Activated CD4-positive, alpha-beta T cell treated with anti-CD3 and anti-CD28 coated beads, Interleukin-2, amount 50 U/mL, for 4 hours (primary cell): ENCODE data around the gene COMMD2.

Experiments
- DNase-seq, 2 experiments: peaks; one replicate each; pipeline ENCODE4 v3.0.0-alpha.2; 2020

COMMD2 gene

DNA sequence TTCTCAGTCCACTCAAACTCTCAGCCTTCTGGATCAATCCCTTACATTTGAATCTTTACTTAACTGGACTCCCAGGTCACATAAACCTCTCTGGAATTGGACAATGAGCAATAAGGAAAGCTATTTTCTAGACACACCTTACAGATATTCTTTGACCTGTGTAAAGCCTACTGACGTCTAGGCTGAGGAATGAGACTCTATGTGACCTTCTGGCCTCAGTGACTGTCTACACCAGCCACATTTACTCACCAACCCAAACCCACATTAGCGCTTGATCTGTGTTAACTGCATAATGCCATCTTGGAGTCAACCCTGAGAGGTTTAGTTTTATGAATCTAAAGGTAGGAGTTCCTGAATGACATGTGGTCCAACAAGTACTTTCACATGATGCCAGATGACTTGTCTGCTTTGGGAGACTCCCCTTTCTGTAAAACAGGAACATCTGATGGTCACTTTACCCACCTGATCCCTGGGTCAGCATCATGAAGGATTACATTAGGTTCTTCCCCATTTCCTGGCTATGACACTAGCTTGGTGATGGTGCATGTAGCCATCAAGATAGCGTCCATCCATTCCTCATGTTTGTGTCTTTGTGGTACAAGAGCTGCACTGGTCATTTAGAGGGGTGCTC, 11.4 kb upstream of the COMMD2 start:
- no peak for DNase-seq

- DNase-seq, result no peak
Measured at GRCh38 chr3:149753717-149754116, 1.4 kb upstream of the COMMD2 start.

DNA sequence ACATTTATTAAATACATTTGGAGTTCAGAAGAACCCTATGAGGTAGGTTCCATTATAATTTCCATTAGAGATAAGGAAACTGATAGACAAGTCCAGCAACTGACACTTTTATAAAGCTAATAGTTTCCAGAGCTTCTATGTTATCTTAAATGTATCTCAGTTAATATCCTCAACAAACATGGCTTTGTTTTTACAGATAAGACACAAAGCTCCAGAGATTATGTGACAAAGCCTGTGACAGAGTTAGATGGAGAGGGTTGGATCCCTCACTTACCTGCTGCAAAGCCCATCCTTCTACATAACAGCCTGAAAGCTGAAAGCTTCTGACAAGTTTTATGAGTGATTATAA, 473 bp upstream of the COMMD2 start:
- DNase-seq, result no peak

DNA sequence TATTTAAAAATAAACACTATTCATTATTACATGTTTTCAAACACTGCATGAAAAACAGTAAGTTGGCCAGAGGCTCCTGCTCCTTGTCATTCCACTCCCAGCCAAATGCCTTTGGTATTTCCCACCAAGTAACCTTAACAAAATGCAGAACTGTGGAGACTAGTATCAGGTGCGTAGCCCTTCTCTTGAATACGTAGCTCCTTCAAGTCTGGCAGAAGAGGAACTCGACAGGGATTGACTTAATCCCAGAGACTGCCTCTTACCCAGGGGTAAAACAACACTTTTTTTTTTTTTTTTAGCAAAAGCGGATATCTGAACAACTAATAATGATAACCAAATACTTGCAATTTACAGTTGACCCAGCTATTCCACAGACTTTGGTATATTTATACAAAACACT, 738 bp downstream of the COMMD2 start:
- DNase-seq, result no peak

- DNase-seq, result no peak
Measured at GRCh38 chr3:149744606-149745005, 7.7 kb downstream of the COMMD2 start.

GRCh38 chr3:149744151-149744550, 8.1 kb downstream of the COMMD2 start:
- DNase-seq, result no peak

- no peak for DNase-seq
Measured at GRCh38 chr3:149739396-149739795, 12.9 kb downstream of the COMMD2 start.

- no peak for DNase-seq
Measured at GRCh38 chr3:149738876-149739275, 13.4 kb downstream of the COMMD2 start.

GRCh38 chr3:149736953-149737205, 15.4 kb downstream of the COMMD2 start:
- DNase-seq, result no peak

- no peak for DNase-seq
Measured at GRCh38 chr3:149736175-149736952, 15.9 kb downstream of the COMMD2 start.

DNA sequence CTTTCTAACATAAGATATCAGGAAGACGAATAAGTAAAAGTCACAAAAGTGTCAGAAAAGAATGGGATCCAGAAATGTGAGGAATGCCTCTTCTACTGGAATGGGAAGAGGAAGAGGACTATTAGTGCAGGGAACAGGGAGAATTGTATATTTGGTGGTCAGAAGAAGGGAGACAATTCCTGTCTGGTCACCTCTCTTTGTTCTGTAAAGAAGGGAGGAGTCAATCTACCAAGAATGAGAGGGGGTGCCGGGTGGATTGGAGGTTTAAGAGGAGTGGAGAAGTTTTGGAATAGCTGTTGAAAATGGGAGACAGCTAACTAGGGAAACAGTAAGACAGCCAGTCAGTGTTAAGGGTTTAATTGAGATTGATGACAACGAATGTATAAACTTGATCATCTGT, 20.1 kb downstream of the COMMD2 start:
- no peak for DNase-seq

- no peak for DNase-seq
Measured at GRCh38 chr3:149727656-149728055, 24.6 kb downstream of the COMMD2 start.

- no peak for DNase-seq
Measured at GRCh38 chr3:149726716-149727407, 25.4 kb downstream of the COMMD2 start.

- no peak for DNase-seq
Measured at GRCh38 chr3:149723781-149724180, 28.5 kb downstream of the COMMD2 start.

- DNase-seq, result no peak
Measured at GRCh38 chr3:149720918-149721317, 31.4 kb downstream of the COMMD2 start.

DNA sequence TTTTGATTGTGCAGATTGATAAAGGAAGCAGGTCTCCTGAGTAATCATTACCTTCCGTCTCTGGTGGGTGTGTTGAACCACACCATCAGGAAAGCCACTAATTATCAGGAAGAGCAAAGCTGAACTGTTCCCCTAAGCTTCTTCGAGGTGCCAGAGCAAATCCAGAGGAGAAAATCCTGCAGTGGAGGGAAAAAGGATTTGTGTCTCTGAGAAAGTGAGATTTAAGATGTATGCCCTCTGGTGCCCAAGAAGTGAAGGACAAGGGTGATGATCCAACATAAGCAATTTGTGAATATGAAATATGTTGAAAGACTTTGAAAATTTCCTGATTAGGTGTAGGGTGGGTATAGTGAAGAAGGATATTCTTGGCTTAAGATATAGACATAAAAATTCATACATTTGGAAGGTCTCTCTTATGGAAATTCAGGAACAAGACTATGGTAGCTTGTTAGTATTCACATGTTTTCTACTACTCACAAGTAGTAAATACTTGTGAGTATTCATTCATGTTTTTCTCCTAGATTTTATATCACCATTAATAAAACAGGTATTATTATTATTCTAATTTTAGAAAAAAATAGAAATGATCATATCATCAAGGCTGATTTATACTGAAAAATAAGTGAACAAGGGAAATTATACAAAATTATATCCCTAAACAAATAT, 34.8 kb downstream of the COMMD2 start:
- DNase-seq, result peak in 1 of 2 experiments; percentile 1

DNA sequence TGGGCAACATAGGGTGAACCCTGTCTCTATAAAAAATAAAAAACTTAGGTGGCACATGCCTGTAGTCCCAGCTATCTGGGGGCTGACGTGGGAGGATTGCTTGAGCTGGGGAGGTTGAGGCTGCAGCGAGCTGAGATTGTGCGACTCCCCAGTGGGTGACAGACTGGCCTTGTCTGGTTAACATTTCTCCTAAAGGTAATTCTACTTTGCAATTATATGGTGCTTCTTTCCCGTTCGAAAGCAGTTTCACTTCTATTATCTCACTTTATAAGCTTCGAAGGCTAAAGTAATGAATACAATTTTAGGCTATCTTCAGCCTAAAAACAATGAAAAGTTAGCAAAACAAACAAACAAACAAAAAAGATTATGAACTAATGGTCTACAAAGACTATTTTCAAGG, 35.3 kb downstream of the COMMD2 start:
- no peak for DNase-seq

GRCh38 chr3:149715247-149715646, 37.0 kb downstream of the COMMD2 start:
- no peak for DNase-seq

- DNase-seq, result no peak
Measured at GRCh38 chr3:149713730-149714654, 38.3 kb downstream of the COMMD2 start.

GRCh38 chr3:149706905-149707304, 45.4 kb downstream of the COMMD2 start:
- DNase-seq, result no peak

DNA sequence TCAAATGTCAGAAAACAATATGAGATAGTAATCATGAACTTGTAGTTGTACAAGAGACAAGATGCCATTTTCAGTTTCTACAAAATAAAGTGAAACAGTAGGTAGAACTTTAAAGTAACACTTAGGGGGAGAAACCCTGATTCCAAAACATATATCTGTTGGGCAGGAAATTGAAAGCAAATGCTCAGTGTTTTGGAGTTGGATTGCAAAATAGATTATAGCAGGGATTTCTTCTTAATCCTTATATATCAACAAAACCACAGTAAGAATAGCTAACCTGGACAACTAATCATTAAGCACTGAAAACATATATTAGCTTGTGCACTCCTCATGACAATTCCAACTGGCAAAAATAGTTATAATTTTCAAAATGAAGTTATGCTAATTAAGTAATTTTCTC, 46.9 kb downstream of the COMMD2 start:
- DNase-seq, result no peak

DNA sequence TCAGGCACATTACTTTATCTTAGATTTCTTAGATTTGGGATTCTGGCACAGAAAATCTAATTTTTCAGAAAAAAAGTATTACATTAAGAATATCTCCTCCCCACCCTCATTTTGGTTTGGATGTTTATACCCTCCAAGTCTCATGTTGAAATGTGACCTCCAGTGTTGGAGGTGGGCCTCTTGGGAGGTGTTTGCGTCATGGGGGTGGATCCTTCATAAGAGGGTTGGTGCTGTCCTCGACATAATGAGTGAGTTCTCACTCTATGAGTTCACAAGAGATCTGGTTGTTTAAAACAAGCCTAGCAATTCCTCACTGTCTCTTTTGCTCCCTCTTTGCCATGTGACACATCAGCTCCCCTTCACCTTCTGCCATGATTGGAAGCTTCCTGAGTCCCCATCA, 48.8 kb downstream of the COMMD2 start:
- no peak for DNase-seq
